Thymus (tissue), 11 donors: ENCODE data around the gene FRMD7. TPM values are rescaled to one million over a fixed set of nuclear protein-coding genes. Genes with fewer than 3 reads are reported as not detected.
A peak's percentile ranks its signal among the peaks of the same experiment; 100 is the strongest.

Source experiments
- DNase-seq, 9 donors: peaks; one replicate each; pipeline ENCODE4 v3.0.0-alpha.2; 2013; ENCODE audit warnings: low spot score in 9 of 9, low read depth in 6 of 9, missing footprints in 1 of 9
- H3K27ac ChIP-seq, 2 donors: one replicate each; pipeline ENCODE4 v1.5.1; 2013; ENCODE audit warnings: control low read depth in 1 of 2, low read depth in 1 of 2, low read length in 1 of 2, mild to moderate bottlenecking in 1 of 2, moderate library complexity in 1 of 2
- H3K27me3 ChIP-seq, 2 donors: one replicate each; pipeline ENCODE4 v1.5.1; 2013; ENCODE audit warnings: low read length in 1 of 2; ENCODE audit not compliant: control insufficient read depth in 2 of 2, insufficient read depth in 1 of 2
- H3K36me3 ChIP-seq, 2 donors: one replicate each; pipeline ENCODE4 v1.5.1; 2013; ENCODE audit warnings: low read length in 1 of 2, mild to moderate bottlenecking in 1 of 2, moderate library complexity in 1 of 2; ENCODE audit not compliant: control insufficient read depth in 2 of 2, insufficient read depth in 2 of 2
- H3K4me1 ChIP-seq, 2 donors: one replicate each; pipeline ENCODE4 v1.5.1; 2013; ENCODE audit warnings: low read length in 2 of 2; ENCODE audit not compliant: control insufficient read depth in 2 of 2, insufficient read depth in 2 of 2
- H3K4me3 ChIP-seq, 2 donors: one replicate each; pipeline ENCODE4 v1.5.1; 2013; ENCODE audit warnings: low read length in 2 of 2, control low read depth in 1 of 2, mild to moderate bottlenecking in 1 of 2
- H3K9me3 ChIP-seq, 2 donors: one replicate each; pipeline ENCODE4 v1.5.1; 2013; ENCODE audit warnings: low read length in 1 of 2, mild to moderate bottlenecking in 1 of 2; ENCODE audit not compliant: control insufficient read depth in 2 of 2, insufficient read depth in 1 of 2
- WGBS: extraction: QIAGEN DNeasy Blood & Tissue Kit; methylation state at CpG from one replicate; pipeline ENCODE4 v1.1.7; 2013; 5-methylcytosine and 5-hydroxymethylcytosine counted together
- polyA plus RNA-seq: library from polyadenylated mRNA; stranded (reverse); fragments of 200-250 nt; gene quantifications from one replicate; pipeline ENCODE4 v1.2.3, GENCODE V29; 2013
- total RNA-seq: library from RNA; stranded (reverse); fragments of 120-200 nt; gene quantifications from one replicate; pipeline ENCODE4 v1.2.4, GENCODE V29; 2013
- donor health status: healthy.

FRMD7 gene
- total and polyA plus RNA-seq, 2 donors, result under 0.01 to 0.02 TPM

- Histone ChIP-seq H3K9me3 (no peaks in the 10 kb centered on the region), H3K27ac (no peak overlapping the region), H3K36me3 (no peaks in the 10 kb centered on the region), H3K4me1 (no peaks in the 10 kb centered on the region), H3K4me3 (no peak overlapping the region), H3K27me3 (no peaks in the 10 kb centered on the region)
- 95% methylated on average over 2 of the region's 2 CpGs for WGBS
- DNase-seq, result no peak
These were observed 16.2 kb upstream of the FRMD7 start for GRCh38 chrX:132144061-132144460.

GRCh38 chrX:132125906-132126305, 1.9 kb downstream of the FRMD7 start:
- no peak overlapping the region for H3K4me3 ChIP-seq
- no peaks in the 10 kb centered on the region for H3K9me3 ChIP-seq
- H3K27ac ChIP-seq, result no peak overlapping the region
- no peaks in the 10 kb centered on the region for H3K36me3 ChIP-seq
- no peak for DNase-seq
- H3K27me3 ChIP-seq, result no peaks in the 10 kb centered on the region
- no peaks in the 10 kb centered on the region for H3K4me1 ChIP-seq

- H3K4me1 ChIP-seq, result no peaks in the 10 kb centered on the region
- H3K27ac ChIP-seq, result no peak overlapping the region
- H3K9me3 ChIP-seq, result no peaks in the 10 kb centered on the region
- no peak overlapping the region for H3K4me3 ChIP-seq
- DNase-seq, result no peak
- 92% methylated on average over 4 of the region's 4 CpGs for WGBS
- H3K27me3 ChIP-seq, result no peaks in the 10 kb centered on the region
- no peaks in the 10 kb centered on the region for H3K36me3 ChIP-seq
These were observed 6.9 kb downstream of the FRMD7 start for GRCh38 chrX:132120913-132121312.

GRCh38 chrX:132119821-132120515, 7.9 kb downstream of the FRMD7 start:
- Histone ChIP-seq H3K9me3 (no peaks in the 10 kb centered on the region), H3K27me3 (no peaks in the 10 kb centered on the region), H3K4me3 (no peak overlapping the region), H3K36me3 (no peaks in the 10 kb centered on the region), H3K4me1 (no peaks in the 10 kb centered on the region), H3K27ac (no peak overlapping the region)
- 95% methylated on average over 12 of the region's 12 CpGs for WGBS
- no peak for DNase-seq

- no peaks in the 10 kb centered on the region for H3K36me3 ChIP-seq
- WGBS, result 97% methylated on average over 3 of the region's 3 CpGs
These were observed 8.5 kb downstream of the FRMD7 start for GRCh38 chrX:132119283-132119682.

GRCh38 chrX:132118358-132118757, 9.5 kb downstream of the FRMD7 start:
- no peaks in the 10 kb centered on the region for H3K27me3 ChIP-seq
- H3K4me3 ChIP-seq, result no peak overlapping the region
- whole genome bisulfite sequencing, result 96% methylated on average over 4 of the region's 4 CpGs
- no peaks in the 10 kb centered on the region for H3K36me3 ChIP-seq
- H3K9me3 ChIP-seq, result no peaks in the 10 kb centered on the region
- no peak for DNase-seq
- no peak overlapping the region for H3K27ac ChIP-seq
- H3K4me1 ChIP-seq, result no peaks in the 10 kb centered on the region

More at GRCh38 chrX:132119283-132119682, 8.5 kb downstream of the FRMD7 start:
- DNase-seq, result no peak
- no peaks in the 10 kb centered on the region for H3K27me3 ChIP-seq
- no peak overlapping the region for H3K27ac ChIP-seq
- no peaks in the 10 kb centered on the region for H3K9me3 ChIP-seq
- no peak overlapping the region for H3K4me3 ChIP-seq
- no peaks in the 10 kb centered on the region for H3K4me1 ChIP-seq

GRCh38 chrX:132115792-132116191, 12.0 kb downstream of the FRMD7 start:
- DNase-seq, result no peak
- H3K9me3 ChIP-seq, result no peaks in the 10 kb centered on the region
- WGBS, result 93% methylated on average over 5 of the region's 5 CpGs

GRCh38 chrX:132114607-132115006, 13.2 kb downstream of the FRMD7 start:
- H3K4me1 ChIP-seq, result no peaks in the 10 kb centered on the region
- no peaks in the 10 kb centered on the region for H3K36me3 ChIP-seq
- no peak overlapping the region for H3K4me3 ChIP-seq
- peak in 3 of 9 donors; percentile 1 to 10 (median 8) for DNase-seq
- H3K27ac ChIP-seq, result no peak overlapping the region
- no peaks in the 10 kb centered on the region for H3K9me3 ChIP-seq
- H3K27me3 ChIP-seq, result no peaks in the 10 kb centered on the region

More at GRCh38 chrX:132115792-132116191, 12.0 kb downstream of the FRMD7 start:
- Histone ChIP-seq H3K27me3 (no peaks in the 10 kb centered on the region), H3K4me3 (no peak overlapping the region), H3K36me3 (no peaks in the 10 kb centered on the region), H3K27ac (no peak overlapping the region), H3K4me1 (no peaks in the 10 kb centered on the region)

GRCh38 chrX:132107291-132107690, 20.5 kb downstream of the FRMD7 start:
- no peak for DNase-seq
- Histone ChIP-seq H3K9me3 (no peaks in the 10 kb centered on the region), H3K4me3 (no peak overlapping the region), H3K4me1 (no peaks in the 10 kb centered on the region), H3K27ac (no peak overlapping the region), H3K27me3 (no peaks in the 10 kb centered on the region), H3K36me3 (no peaks in the 10 kb centered on the region)
